ENCODE results near the gene ATG2B. TPM values are rescaled to one million over a fixed set of nuclear protein-coding genes. Genes with fewer than 3 reads are reported as not detected.
A peak's percentile ranks its signal among the peaks of the same experiment; 100 is the strongest.

Gene ATG2B
- total and polyA plus RNA-seq, 4 experiments from 2014 or later = 1.0 to 37.8 (median 15.8) TPM

DNA sequence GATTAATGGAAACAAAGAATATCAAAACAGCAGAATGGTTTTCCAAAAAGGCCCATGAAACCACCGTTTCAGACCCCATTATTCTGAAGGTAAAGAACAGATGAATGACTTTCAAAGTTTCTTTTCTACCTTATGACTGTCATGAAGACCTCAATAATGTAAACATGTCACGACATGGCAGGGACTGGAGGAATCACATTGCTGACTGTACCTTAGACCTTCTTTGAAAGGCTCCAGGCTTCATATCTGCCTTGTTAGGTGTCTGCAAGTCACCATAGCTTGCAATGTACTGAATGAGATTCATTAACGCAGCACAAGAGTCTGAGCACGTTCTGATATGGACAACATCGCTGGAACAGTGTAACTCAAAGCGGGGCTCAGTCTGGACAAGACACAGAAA, 52.2 kb downstream of the ATG2B start:
- H3K36me3 Mint-ChIP-seq = peaks cover 56 to 77% of the 10 kb centered on the region in 2 donors
- ChIA-PET CTCF (ENCODE audit: partially characterized antibody) (interaction anchor here (1.0 kb wide), 1 partner anchor 114 kb away, joined by 3 read pairs; no protein-coding TSS in a partner anchor), POLR2A (ENCODE audit: partially characterized antibody) (no interaction called here)
- Histone ChIP-seq H3K4me3 (ENCODE audit: low read length in 2 of 2) (no peak overlapping the region), H3K27me3 (ENCODE audit: insufficient read depth, low read length) (no peaks in the 10 kb centered on the region), H3K4me1 (ENCODE audit: insufficient read depth, low read length) (no peaks in the 10 kb centered on the region), H3K9me3 (ENCODE audit: control insufficient read depth in 1 of 2, low read length in 2 of 2) (no peaks in the 10 kb centered on the region), H3K36me3 (ENCODE audit: insufficient read depth, low read length) (peaks cover 36% of the 10 kb centered on the region), H3K27ac (ENCODE audit: low read depth, low read length) (no peak overlapping the region)
- H3K4me1 Mint-ChIP-seq = no peaks in the 10 kb centered on the region
- H3K27me3 Mint-ChIP-seq = no peaks in the 10 kb centered on the region
- H3K27ac Mint-ChIP-seq = no peak overlapping the region
- no peaks in the 10 kb centered on the region for H3K9me3 Mint-ChIP-seq
- no peak for DNase-seq
- intact Hi-C loops (cut with micrococcal nuclease) = no loop called here
- no peak overlapping the region for H3K4me3 Mint-ChIP-seq

- ChIA-PET CTCF (ENCODE audit: partially characterized antibody) (interaction anchor here (1.0 to 2.2 kb wide), 2 partner anchors 13 to 115 kb away, joined by 3 to 6 read pairs; no protein-coding TSS in a partner anchor), POLR2A (ENCODE audit: partially characterized antibody) (no interaction called here)
- Mint-ChIP-seq H3K9me3 (no peaks in the 10 kb centered on the region), H3K4me3 (no peak overlapping the region), H3K27me3 (no peaks in the 10 kb centered on the region), H3K36me3 (peaks cover 51 to 75% of the 10 kb centered on the region in 2 donors), H3K27ac (peak overlapping the region in 1 of 7 donors; percentile 51), H3K4me1 (no peaks in the 10 kb centered on the region)
- H3K27me3 ChIP-seq (ENCODE audit: insufficient read depth, low read length) = no peaks in the 10 kb centered on the region
- H3K4me1 ChIP-seq (ENCODE audit: insufficient read depth, low read length) = no peaks in the 10 kb centered on the region
- intact Hi-C loops (cut with micrococcal nuclease) = no loop called here
- no peak overlapping the region for H3K27ac ChIP-seq (ENCODE audit: low read depth, low read length)
- H3K9me3 ChIP-seq (ENCODE audit: control insufficient read depth in 1 of 2, low read length in 2 of 2) = no peaks in the 10 kb centered on the region
- peaks cover 33% of the 10 kb centered on the region for H3K36me3 ChIP-seq (ENCODE audit: insufficient read depth, low read length)
- no peak overlapping the region for H3K4me3 ChIP-seq (ENCODE audit: low read length in 2 of 2)
- DNase-seq = no peak
Measured at GRCh38 chr14:96309896-96310330, 53.2 kb downstream of the ATG2B start.

- Histone ChIP-seq H3K27ac (ENCODE audit: low read depth, low read length) (no peak overlapping the region), H3K27me3 (ENCODE audit: insufficient read depth, low read length) (no peaks in the 10 kb centered on the region), H3K4me3 (ENCODE audit: low read length in 2 of 2) (no peak overlapping the region), H3K4me1 (ENCODE audit: insufficient read depth, low read length) (no peaks in the 10 kb centered on the region), H3K36me3 (ENCODE audit: insufficient read depth, low read length) (peaks cover 34% of the 10 kb centered on the region), H3K9me3 (ENCODE audit: control insufficient read depth in 1 of 2, low read length in 2 of 2) (no peaks in the 10 kb centered on the region)
- ChIA-PET POLR2A (ENCODE audit: partially characterized antibody) (no interaction called here), CTCF (ENCODE audit: partially characterized antibody) (interaction anchor here (1.1 to 2.2 kb wide), 3 partner anchors 9 to 114 kb away, joined by 3 to 6 read pairs (median 4); no protein-coding TSS in a partner anchor)
- no peaks in the 10 kb centered on the region for H3K9me3 Mint-ChIP-seq
- H3K27me3 Mint-ChIP-seq = no peaks in the 10 kb centered on the region
- no peaks in the 10 kb centered on the region for H3K4me1 Mint-ChIP-seq
- H3K4me3 Mint-ChIP-seq = no peak overlapping the region
- no peak for DNase-seq
- intact Hi-C loops (cut with micrococcal nuclease) = no loop called here
- H3K36me3 Mint-ChIP-seq = peaks cover 49 to 76% of the 10 kb centered on the region in 2 donors
- H3K27ac Mint-ChIP-seq = no peak overlapping the region
Measured at GRCh38 chr14:96309133-96309895, 53.8 kb downstream of the ATG2B start.

DNA sequence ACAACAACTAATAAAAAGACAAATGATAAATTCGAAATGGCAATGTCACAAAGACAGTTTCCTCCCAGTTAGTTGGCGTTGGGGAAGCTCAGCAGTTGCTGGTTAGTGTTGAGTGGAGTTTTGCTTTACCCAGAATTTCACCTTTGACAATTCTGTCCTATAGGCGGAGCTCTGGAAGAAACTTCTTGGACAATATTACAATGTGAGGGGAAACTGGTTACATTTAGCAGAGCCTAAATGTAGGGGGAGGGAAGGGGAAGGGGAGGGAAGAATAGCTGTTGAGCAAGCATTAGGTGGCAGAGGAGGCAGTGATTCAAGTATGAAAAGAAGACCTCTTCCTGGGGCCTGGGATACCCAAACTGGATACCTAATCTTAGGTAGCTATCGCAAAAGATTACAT, 55.7 kb downstream of the ATG2B start:
- no peak for DNase-seq
- no peaks in the 10 kb centered on the region for H3K9me3 Mint-ChIP-seq
- H3K27ac Mint-ChIP-seq = no peak overlapping the region
- H3K27me3 ChIP-seq (ENCODE audit: insufficient read depth, low read length) = no peaks in the 10 kb centered on the region
- no peak overlapping the region for H3K4me3 ChIP-seq (ENCODE audit: low read length in 2 of 2)
- H3K4me1 Mint-ChIP-seq = no peaks in the 10 kb centered on the region
- peaks cover 40% of the 10 kb centered on the region for H3K36me3 ChIP-seq (ENCODE audit: insufficient read depth, low read length)
- H3K27me3 Mint-ChIP-seq = no peaks in the 10 kb centered on the region
- no peak overlapping the region for H3K4me3 Mint-ChIP-seq
- H3K9me3 ChIP-seq (ENCODE audit: control insufficient read depth in 1 of 2, low read length in 2 of 2) = no peaks in the 10 kb centered on the region
- ChIA-PET POLR2A (ENCODE audit: partially characterized antibody) (interaction anchor here (1.0 kb wide), 1 partner anchor 84 kb away, joined by 5 read pairs; no protein-coding TSS in a partner anchor), CTCF (ENCODE audit: partially characterized antibody) (interaction anchor here (1.0 kb wide), 2 partner anchors 9 to 118 kb away, joined by 3 to 4 read pairs; no protein-coding TSS in a partner anchor)
- intact Hi-C loops (cut with micrococcal nuclease) = no loop called here
- H3K4me1 ChIP-seq (ENCODE audit: insufficient read depth, low read length) = no peaks in the 10 kb centered on the region
- no peak overlapping the region for H3K27ac ChIP-seq (ENCODE audit: low read depth, low read length)
- peaks cover 50 to 74% of the 10 kb centered on the region in 2 donors for H3K36me3 Mint-ChIP-seq

- Histone ChIP-seq H3K27ac (ENCODE audit: low read depth, low read length) (no peak overlapping the region), H3K36me3 (ENCODE audit: insufficient read depth, low read length) (peaks cover 29% of the 10 kb centered on the region), H3K4me3 (ENCODE audit: low read length in 2 of 2) (no peak overlapping the region), H3K4me1 (ENCODE audit: insufficient read depth, low read length) (no peaks in the 10 kb centered on the region), H3K9me3 (ENCODE audit: control insufficient read depth in 1 of 2, low read length in 2 of 2) (no peaks in the 10 kb centered on the region), H3K27me3 (ENCODE audit: insufficient read depth, low read length) (no peaks in the 10 kb centered on the region)
- intact Hi-C loops (cut with micrococcal nuclease) = no loop called here
- ChIA-PET CTCF (ENCODE audit: partially characterized antibody) (no interaction called here), POLR2A (ENCODE audit: partially characterized antibody) (no interaction called here)
- Mint-ChIP-seq H3K4me3 (no peak overlapping the region), H3K27me3 (no peaks in the 10 kb centered on the region), H3K36me3 (peaks cover 49 to 76% of the 10 kb centered on the region in 2 donors), H3K9me3 (no peaks in the 10 kb centered on the region), H3K4me1 (no peaks in the 10 kb centered on the region), H3K27ac (no peak overlapping the region)
- no peak for DNase-seq
Measured at GRCh38 chr14:96304956-96305355, 58.2 kb downstream of the ATG2B start.

- H3K9me3 Mint-ChIP-seq = no peaks in the 10 kb centered on the region
- H3K4me3 Mint-ChIP-seq = no peak overlapping the region
- H3K27me3 ChIP-seq (ENCODE audit: insufficient read depth, low read length) = no peaks in the 10 kb centered on the region
- H3K27me3 Mint-ChIP-seq = no peaks in the 10 kb centered on the region
- no peaks in the 10 kb centered on the region for H3K4me1 ChIP-seq (ENCODE audit: insufficient read depth, low read length)
- peaks cover 39 to 74% of the 10 kb centered on the region in 2 donors for H3K36me3 Mint-ChIP-seq
- H3K27ac Mint-ChIP-seq = no peak overlapping the region
- no peak for DNase-seq
- intact Hi-C loops (cut with micrococcal nuclease) = no loop called here
- CTCF ChIA-PET (ENCODE audit: partially characterized antibody) = interaction anchor here (1.3 kb wide), 1 partner anchor 119 kb away, joined by 3 read pairs; no protein-coding TSS in a partner anchor
- H3K9me3 ChIP-seq (ENCODE audit: control insufficient read depth in 1 of 2, low read length in 2 of 2) = no peaks in the 10 kb centered on the region
- H3K4me1 Mint-ChIP-seq = no peaks in the 10 kb centered on the region
- H3K4me3 ChIP-seq (ENCODE audit: low read length in 2 of 2) = no peak overlapping the region
- POLR2A ChIA-PET (ENCODE audit: partially characterized antibody) = no interaction called here
- no peak overlapping the region for H3K27ac ChIP-seq (ENCODE audit: low read depth, low read length)
- H3K36me3 ChIP-seq (ENCODE audit: insufficient read depth, low read length) = peaks cover 30% of the 10 kb centered on the region
Measured at GRCh38 chr14:96303981-96304380, 59.2 kb downstream of the ATG2B start.

DNA sequence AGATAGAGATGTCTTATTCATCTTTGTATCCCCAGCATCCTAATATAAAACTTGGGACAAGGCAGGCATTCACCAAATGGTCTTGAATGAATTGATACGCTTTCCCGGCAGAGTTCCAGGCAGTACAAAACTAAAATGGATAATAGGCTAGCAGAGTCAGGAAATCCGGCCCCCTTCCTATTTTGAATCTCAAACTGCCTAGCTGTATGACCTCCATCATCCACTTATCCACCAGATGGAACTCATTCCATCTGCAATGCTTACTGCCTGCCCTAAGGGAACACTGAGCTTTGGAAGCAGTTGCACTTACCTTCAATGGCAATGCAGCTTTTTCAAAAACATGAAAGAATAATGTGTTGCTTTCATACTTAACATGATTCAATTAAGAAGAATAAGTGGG, 63.7 kb downstream of the ATG2B start:
- no peak overlapping the region for H3K27ac ChIP-seq (ENCODE audit: low read depth, low read length)
- no peaks in the 10 kb centered on the region for H3K4me1 ChIP-seq (ENCODE audit: insufficient read depth, low read length)
- H3K27ac Mint-ChIP-seq = peak overlapping the region in 3 of 7 donors; percentile 5 to 87 (median 19)
- no peaks in the 10 kb centered on the region for H3K27me3 Mint-ChIP-seq
- peaks cover 28 to 48% of the 10 kb centered on the region in 2 donors for H3K36me3 Mint-ChIP-seq
- intact Hi-C loops (cut with micrococcal nuclease) = no loop called here
- POLR2A ChIA-PET (ENCODE audit: partially characterized antibody) = no interaction called here
- no peaks in the 10 kb centered on the region for H3K4me1 Mint-ChIP-seq
- CTCF ChIA-PET (ENCODE audit: partially characterized antibody) = interaction anchor here (1.7 to 5.0 kb wide), 2 partner anchors 86 to 125 kb away, joined by 4 to 36 read pairs; no protein-coding TSS in a partner anchor
- peaks cover 0 to 2% (median 0%) of the 10 kb centered on the region in 8 donors for H3K9me3 Mint-ChIP-seq
- no peaks in the 10 kb centered on the region for H3K9me3 ChIP-seq (ENCODE audit: control insufficient read depth in 1 of 2, low read length in 2 of 2)
- no peaks in the 10 kb centered on the region for H3K27me3 ChIP-seq (ENCODE audit: insufficient read depth, low read length)
- H3K36me3 ChIP-seq (ENCODE audit: insufficient read depth, low read length) = peaks cover 14% of the 10 kb centered on the region
- no peak overlapping the region for H3K4me3 ChIP-seq (ENCODE audit: low read length in 2 of 2)
- no peak for DNase-seq
- H3K4me3 Mint-ChIP-seq = no peak overlapping the region
